G401.6 (cell line): Measurements from ENCODE around the gene KIAA0319L.

Experiments
- FAIRE-seq: peaks from 2 replicates; lab custom pipeline; 2012; peaks lifted over from hg19 to GRCh38; lab: Jason Lieb, UNC

The KIAA0319L gene

GRCh38 chr1:35561972-35562680, 4.9 kb upstream of the KIAA0319L start:
- no peak for FAIRE-seq

GRCh38 chr1:35561297-35561971, 4.2 kb upstream of the KIAA0319L start:
- no peak for FAIRE-seq

GRCh38 chr1:35560256-35561225, 3.3 kb upstream of the KIAA0319L start:
- no peak for FAIRE-seq

- no peak for FAIRE-seq
Observed at GRCh38 chr1:35559317-35559944, 2.2 kb upstream of the KIAA0319L start.

- no peak for FAIRE-seq
Observed at GRCh38 chr1:35558374-35559316, 1.4 kb upstream of the KIAA0319L start.

- peak; percentile 96 for FAIRE-seq
Observed at GRCh38 chr1:35557611-35558373, 589 bp upstream of the KIAA0319L start, which contains the start of gene NCDN. Gene NCDN (plus strand): TSS chr1:35557799. CDS start chr1:35558191, 392 bp downstream.

- no peak for FAIRE-seq
Observed at GRCh38 chr1:35556484-35557117, 602 bp downstream of the KIAA0319L start.

GRCh38 chr1:35555601-35556477, 1.4 kb downstream of the KIAA0319L start:
- no peak for FAIRE-seq

- FAIRE-seq, result no peak
Observed at GRCh38 chr1:35555212-35555584, 2.0 kb downstream of the KIAA0319L start.

GRCh38 chr1:35554266-35555211, 2.7 kb downstream of the KIAA0319L start:
- FAIRE-seq, result no peak

GRCh38 chr1:35553851-35554250, 3.4 kb downstream of the KIAA0319L start:
- no peak for FAIRE-seq

- no peak for FAIRE-seq
Observed at GRCh38 chr1:35546614-35547013, 10.6 kb downstream of the KIAA0319L start.

GRCh38 chr1:35544976-35545375, 12.2 kb downstream of the KIAA0319L start:
- FAIRE-seq, result no peak

- FAIRE-seq, result no peak
Observed at GRCh38 chr1:35539824-35540261, 17.4 kb downstream of the KIAA0319L start.

GRCh38 chr1:35539073-35539823, 18.0 kb downstream of the KIAA0319L start:
- FAIRE-seq, result no peak

GRCh38 chr1:35537806-35538205, 19.4 kb downstream of the KIAA0319L start:
- no peak for FAIRE-seq
